HepG2 (cell line): ENCODE results near the gene ZNF771. TPM values are rescaled to one million over a fixed set of nuclear protein-coding genes. Genes with fewer than 3 reads are reported as not detected.

Experiments used
- BRF2 ChIP-seq: sonication (generic); formaldehyde crosslinking; IDR thresholded peaks from 2 replicates; pipeline ENCODE4 v1.8.1; 2022; ENCODE audit warnings: mild to moderate bottlenecking, missing genetic modification reagents
- KLF11 ChIP-seq: IDR thresholded peaks from 2 replicates; pipeline ENCODE4 v1.6.1; 2016; ENCODE audit warnings: missing compliant biosample characterization
- MAZ ChIP-seq, 2 experiments: sonication (generic) in 1 of 2; formaldehyde crosslinking in 1 of 2; IDR thresholded peaks; 2 replicates each; pipeline versions ENCODE4 v1.5.0 to v1.6.1; 2012 to 2020; ENCODE audit warnings: low read depth in 2 of 2, mild to moderate bottlenecking in 2 of 2, borderline replicate concordance in 1 of 2, improper control_type of control experiment in 1 of 2, low read length in 1 of 2, missing genetic modification reagents in 1 of 2, moderate library complexity in 1 of 2
- MBNL3 ChIP-seq: fragments of 250-450 bp; sonication (Bioruptor Pico); conservative IDR thresholded peaks from 2 replicates; pipeline ENCODE4 v1.8.0; 2022; ENCODE audit warnings: mild to moderate bottlenecking, inconsistent platforms
- NCOA5 ChIP-seq: sonication (generic); formaldehyde crosslinking; IDR thresholded peaks from 2 replicates; pipeline ENCODE4 v1.4.0; 2020; ENCODE audit warnings: missing genetic modification reagents
- PATZ1 ChIP-seq: sonication (generic); formaldehyde crosslinking; IDR thresholded peaks from 2 replicates; pipeline ENCODE4 v1.4.0; 2020; ENCODE audit warnings: missing genetic modification reagents
- ZBTB33 ChIP-seq: sonication (generic); formaldehyde crosslinking; IDR thresholded peaks from 2 replicates; pipeline ENCODE4 v1.4.0; 2020; ENCODE audit warnings: missing genetic modification reagents
- ZBTB49 ChIP-seq: sonication (generic); formaldehyde crosslinking; IDR thresholded peaks from 2 replicates; pipeline ENCODE4 v1.4.0; 2020; ENCODE audit warnings: missing genetic modification reagents, borderline replicate concordance
- ZNF30 ChIP-seq: sonication (generic); formaldehyde crosslinking; IDR thresholded peaks from 2 replicates; pipeline ENCODE4 v1.5.0; 2020; ENCODE audit warnings: mild to moderate bottlenecking, missing genetic modification reagents
- ZNF367 ChIP-seq: sonication (generic); formaldehyde crosslinking; IDR thresholded peaks from 2 replicates; pipeline ENCODE4 v1.4.0; 2020; ENCODE audit warnings: missing genetic modification reagents, borderline replicate concordance
- ZNF574 ChIP-seq: sonication (generic); formaldehyde crosslinking; IDR thresholded peaks from 2 replicates; pipeline ENCODE4 v1.4.0; 2020; ENCODE audit warnings: missing genetic modification reagents
- polyA plus RNA-seq, 8 experiments: library from polyadenylated mRNA; depleted of rRNA in 3 of 8; stranded (reverse) in 7 of 8; unstranded in 1 of 8; fragments of >200 nt; fragmentation: Illumina TruSeq in 4 of 8; extraction: Trizol in 4 of 8; gene quantifications; 2 replicates each; pipeline versions ENCODE4 v1.2.1 to v1.2.3, GENCODE V29; 2011 to 2016; ENCODE audit warnings: low read depth in 4 of 8, missing spikeins in 1 of 8, mixed read lengths in 1 of 8; ENCODE audit not compliant: insufficient read depth in 1 of 8
- total RNA-seq, 5 experiments: library from RNA; depleted of rRNA; stranded (reverse); fragments of >200 nt; fragmentation: Illumina TruSeq; extraction: Trizol; gene quantifications; 2 replicates each; pipeline ENCODE4 v1.2.3, GENCODE V29; 2016; ENCODE audit warnings: low read depth in 1 of 5
- TF ChIP-seq, protein P1 (sequence below): sonication (generic); formaldehyde crosslinking; IDR thresholded peaks from 2 replicates; pipeline ENCODE4 v1.4.0; 2020; ENCODE audit warnings: mild to moderate bottlenecking, missing genetic modification reagents

Gene ZNF771
- total and polyA plus RNA-seq, 2 of the 13 experiments (the other 11 are each of a cell fraction or from before 2014, with no cell fraction given), result 5.0 to 11.8 TPM

- TF ChIP-seq PATZ1 (CRISPR knock-in tag) (no peak), ZNF367 (no peak), MBNL3 (CRISPR knock-in tag) (no peak), KLF11 (no peak), ZNF30 (CRISPR knock-in tag) (no peak), MAZ (IDR thresholded peaks at IDR 0.05; ENCODE audit: borderline replicate concordance, low read depth, low read length) (no peak), MAZ (CRISPR knock-in tag; IDR thresholded peaks at IDR 0.05; ENCODE audit: low read depth) (no peak), ZBTB49 (no peak), BRF2 (CRISPR knock-in tag) (no peak), ZBTB33 (no peak), ZNF574 (CRISPR knock-in tag) (no peak), NCOA5 (CRISPR knock-in tag) (no peak)
- TF ChIP-seq, protein P1, sequence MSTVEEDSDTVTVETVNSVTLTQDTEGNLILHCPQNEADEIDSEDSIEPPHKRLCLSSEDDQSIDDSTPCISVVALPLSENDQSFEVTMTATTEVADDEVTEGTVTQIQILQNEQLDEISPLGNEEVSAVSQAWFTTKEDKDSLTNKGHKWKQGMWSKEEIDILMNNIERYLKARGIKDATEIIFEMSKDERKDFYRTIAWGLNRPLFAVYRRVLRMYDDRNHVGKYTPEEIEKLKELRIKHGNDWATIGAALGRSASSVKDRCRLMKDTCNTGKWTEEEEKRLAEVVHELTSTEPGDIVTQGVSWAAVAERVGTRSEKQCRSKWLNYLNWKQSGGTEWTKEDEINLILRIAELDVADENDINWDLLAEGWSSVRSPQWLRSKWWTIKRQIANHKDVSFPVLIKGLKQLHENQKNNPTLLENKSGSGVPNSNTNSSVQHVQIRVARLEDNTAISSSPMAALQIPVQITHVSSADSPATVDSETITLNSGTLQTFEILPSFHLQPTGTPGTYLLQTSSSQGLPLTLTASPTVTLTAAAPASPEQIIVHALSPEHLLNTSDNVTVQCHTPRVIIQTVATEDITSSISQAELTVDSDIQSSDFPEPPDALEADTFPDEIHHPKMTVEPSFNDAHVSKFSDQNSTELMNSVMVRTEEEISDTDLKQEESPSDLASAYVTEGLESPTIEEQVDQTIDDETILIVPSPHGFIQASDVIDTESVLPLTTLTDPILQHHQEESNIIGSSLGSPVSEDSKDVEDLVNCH, result no peak
These were observed 25.1 kb upstream of the ZNF771 start, which contains the start of gene SEPTIN1 (continued) for GRCh38 chr16:30382111-30382881.
